Body of pancreas (tissue), 4 donors: ENCODE results near the gene C12orf57. TPM values are rescaled to one million over a fixed set of nuclear protein-coding genes. Genes with fewer than 3 reads are reported as not detected.

ENCODE experiments used
- ATAC-seq: fragments of 150-250 bp; one replicate; pipeline ENCODE4 v1.9.1; 2016
- DNase-seq, 4 donors: peaks; one replicate each; pipeline ENCODE4 v3.0.0-alpha.2; 2019
- H3K27ac ChIP-seq, 4 donors: fragments of 200-600 bp; sonication (generic); 1 replicate in 3 of 4; 2 replicates in 1 of 4; pipeline versions ENCODE4 v1.5.1 to v1.6.1; 2016 to 2019; ENCODE audit warnings: mild to moderate bottlenecking in 1 of 4, mixed read lengths in 1 of 4, moderate library complexity in 1 of 4
- H3K27me3 ChIP-seq, 2 donors: fragments of 200-600 bp; sonication (generic); one replicate each; pipeline ENCODE4 v1.6.0; 2016; ENCODE audit warnings: mild to moderate bottlenecking in 1 of 2
- H3K36me3 ChIP-seq, 2 donors: fragments of 200-600 bp; sonication (generic); replicated peaks in 1 of 2; 2 replicates each; pipeline ENCODE4 v1.5.1; 2016; ENCODE audit warnings: low read depth in 2 of 2; ENCODE audit not compliant: insufficient read depth in 1 of 2
- H3K4me1 ChIP-seq: fragments of 200-600 bp; sonication (generic); one replicate; pipeline ENCODE4 v1.6.0; 2016
- H3K4me3 ChIP-seq, 2 donors: fragments of 200-600 bp; sonication (generic); 1 replicate in 1 of 2; 2 replicates in 1 of 2; pipeline ENCODE4 v1.5.1; 2016 to 2019
- H3K9me3 ChIP-seq, 3 donors: fragments of 200-600 bp; sonication (generic); 1 replicate in 2 of 3; 2 replicates in 1 of 3; pipeline ENCODE4 v1.5.1; 2016
- CTCF ChIP-seq, 7 experiments: fragments of 450-650 bp in 4 of 7; fragments of 200-600 bp in 3 of 7; sonication (generic) in 3 of 7; IDR thresholded peaks; one replicate each; pipeline ENCODE4 v1.5.1; 2016 to 2019; ENCODE audit warnings: antibody characterized with exemption in 7 of 7
- POLR2A ChIP-seq, 3 donors: fragments of 450-650 bp; IDR thresholded peaks; one replicate each; pipeline ENCODE4 v1.6.1; 2016; ENCODE audit warnings: antibody characterized with exemption in 3 of 3, mild to moderate bottlenecking in 2 of 3
- whole genome bisulfite sequencing, 2 donors: methylation state at CpG; one replicate each; pipeline ENCODE4 v1.1.5; 2017; 5-methylcytosine and 5-hydroxymethylcytosine counted together
- intact Hi-C: fragments of 100-400 bp; cut with DNase I; formaldehyde crosslinking; loops from one replicate; pipeline ENCODE4 v1.15.1; 2023
- total RNA-seq, 2 donors: library from RNA; depleted of rRNA; stranded (reverse); fragments of >200 nt; gene quantifications; one replicate each; pipeline ENCODE4 v1.1.0, GENCODE V29; 2016

The C12orf57 gene
- total RNA-seq, 2 donors from 2014 or later: 219 to 302 TPM

- Histone ChIP-seq H3K36me3 (no peaks in the 10 kb centered on the region), H3K27ac (peak overlapping the region; percentile 69 to 98 (median 84)), H3K4me3 (peak overlapping the region in 1 of 2 donors; percentile 3), H3K27me3 (no peaks in the 10 kb centered on the region), H3K9me3 (no peaks in the 10 kb centered on the region), H3K4me1 (peaks cover 40% of the 10 kb centered on the region)
- no peak for ATAC-seq
- TF ChIP-seq CTCF (IDR thresholded peaks at IDR 0.05): no peak
- no peak for TF ChIP-seq POLR2A (IDR thresholded peaks at IDR 0.05)
- 37 to 40% methylated on average over 8 of the region's 8 CpGs for WGBS, 2 donors
- intact Hi-C loops: no loop called here
- no peak for DNase-seq
These were observed 3.1 kb downstream of the C12orf57 start for GRCh38 chr12:6946920-6947374.

- DNase-seq (no peak), ATAC-seq (no peak)
- 72 to 83% methylated on average over 8 of the region's 8 CpGs for WGBS, 2 donors
- H3K4me1 ChIP-seq: peaks cover 36% of the 10 kb centered on the region
- no peaks in the 10 kb centered on the region for H3K27me3 ChIP-seq
- H3K4me3 ChIP-seq: no peak overlapping the region
- H3K36me3 ChIP-seq: no peaks in the 10 kb centered on the region
- intact Hi-C loops: no loop called here
- H3K9me3 ChIP-seq: no peaks in the 10 kb centered on the region
- H3K27ac ChIP-seq: no peak overlapping the region
- TF ChIP-seq CTCF (IDR thresholded peaks at IDR 0.05) (no peak), POLR2A (IDR thresholded peaks at IDR 0.05) (no peak)
These were observed 3.8 kb downstream of the C12orf57 start for GRCh38 chr12:6947615-6948014.

- peak overlapping the region in 2 of 4 donors; percentile 8 to 40 for H3K27ac ChIP-seq
- no peak for ATAC-seq
- intact Hi-C loops: no loop called here
- no peaks in the 10 kb centered on the region for H3K27me3 ChIP-seq
- peak in 1 of 7 experiments; percentile 18 for TF ChIP-seq CTCF (IDR thresholded peaks at IDR 0.05)
- TF ChIP-seq POLR2A (IDR thresholded peaks at IDR 0.05): no peak
- H3K4me1 ChIP-seq: peaks cover 28% of the 10 kb centered on the region
- H3K9me3 ChIP-seq: no peaks in the 10 kb centered on the region
- WGBS, 2 donors: 71 to 81% methylated on average over 15 of the region's 15 CpGs
- H3K36me3 ChIP-seq: no peaks in the 10 kb centered on the region
- DNase-seq: no peak
- H3K4me3 ChIP-seq: no peak overlapping the region
These were observed 5.2 kb downstream of the C12orf57 start for GRCh38 chr12:6948873-6949594.

GRCh38 chr12:6950401-6950801 lies 6.6 kb downstream of the C12orf57 start:
- 64 to 80% methylated on average over 1 of the region's 1 CpG for WGBS, 2 donors
- H3K27me3 ChIP-seq: no peaks in the 10 kb centered on the region
- H3K36me3 ChIP-seq: peaks cover 0 to 1% of the 10 kb centered on the region in 2 donors
- intact Hi-C loops: no loop called here
- H3K4me3 ChIP-seq: no peak overlapping the region
- peaks cover 21% of the 10 kb centered on the region for H3K4me1 ChIP-seq
- no peak for DNase-seq
- TF ChIP-seq POLR2A (IDR thresholded peaks at IDR 0.05) (no peak), CTCF (IDR thresholded peaks at IDR 0.05) (no peak)
- peak overlapping the region in 1 of 4 donors; percentile 45 for H3K27ac ChIP-seq
- ATAC-seq: no peak
- H3K9me3 ChIP-seq: no peaks in the 10 kb centered on the region
